ENCODE results near the gene PKIG. TPM values are rescaled to one million over a fixed set of nuclear protein-coding genes. Genes with fewer than 3 reads are reported as not detected.

Gene PKIG
- total and polyA plus RNA-seq, 9 donors = 37.0 to 114 (median 49.9) TPM

DNA sequence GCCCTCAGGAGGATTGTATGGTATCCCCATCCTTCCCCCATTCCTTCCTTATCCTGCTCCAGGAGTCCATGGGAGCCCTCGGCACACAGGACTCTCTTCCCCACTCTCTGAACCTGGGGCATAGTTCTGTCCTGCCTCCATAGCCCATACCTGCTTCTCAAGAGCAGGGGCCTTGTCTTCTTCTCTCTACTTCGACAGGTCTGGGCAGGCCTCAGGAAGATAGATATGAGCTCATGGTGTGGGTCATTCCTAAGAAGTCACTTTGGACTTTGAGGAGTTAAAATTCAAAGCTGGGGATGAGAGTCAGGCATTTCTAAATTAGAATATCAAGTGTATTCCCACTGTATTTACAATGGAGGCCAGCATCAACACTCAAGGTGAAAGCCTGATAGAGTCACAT lies 77.6 kb downstream of the PKIG start:
- Histone ChIP-seq H3K9me3 (no peaks in the 10 kb centered on the region), H3K4me3 (no peak overlapping the region), H3K36me3 (no peaks in the 10 kb centered on the region), H3K27me3 (no peaks in the 10 kb centered on the region), H3K4me1 (ENCODE audit: insufficient read depth) (no peaks in the 10 kb centered on the region), H3K27ac (no peak overlapping the region)
- TF ChIP-seq, protein P1, sequence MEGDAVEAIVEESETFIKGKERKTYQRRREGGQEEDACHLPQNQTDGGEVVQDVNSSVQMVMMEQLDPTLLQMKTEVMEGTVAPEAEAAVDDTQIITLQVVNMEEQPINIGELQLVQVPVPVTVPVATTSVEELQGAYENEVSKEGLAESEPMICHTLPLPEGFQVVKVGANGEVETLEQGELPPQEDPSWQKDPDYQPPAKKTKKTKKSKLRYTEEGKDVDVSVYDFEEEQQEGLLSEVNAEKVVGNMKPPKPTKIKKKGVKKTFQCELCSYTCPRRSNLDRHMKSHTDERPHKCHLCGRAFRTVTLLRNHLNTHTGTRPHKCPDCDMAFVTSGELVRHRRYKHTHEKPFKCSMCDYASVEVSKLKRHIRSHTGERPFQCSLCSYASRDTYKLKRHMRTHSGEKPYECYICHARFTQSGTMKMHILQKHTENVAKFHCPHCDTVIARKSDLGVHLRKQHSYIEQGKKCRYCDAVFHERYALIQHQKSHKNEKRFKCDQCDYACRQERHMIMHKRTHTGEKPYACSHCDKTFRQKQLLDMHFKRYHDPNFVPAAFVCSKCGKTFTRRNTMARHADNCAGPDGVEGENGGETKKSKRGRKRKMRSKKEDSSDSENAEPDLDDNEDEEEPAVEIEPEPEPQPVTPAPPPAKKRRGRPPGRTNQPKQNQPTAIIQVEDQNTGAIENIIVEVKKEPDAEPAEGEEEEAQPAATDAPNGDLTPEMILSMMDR (IDR thresholded peaks at IDR 0.05) = no peak
- TF ChIP-seq POLR2A (IDR thresholded peaks at IDR 0.05) = no peak
- TF ChIP-seq EP300 (IDR thresholded peaks at IDR 0.05) = no peak
- intact Hi-C loops (cut with DNase I) = no loop called here
- DNase-seq = no peak
- WGBS, 3 donors = 85 to 100% (median 88%) methylated on average over 2 of the region's 2 CpGs

DNA sequence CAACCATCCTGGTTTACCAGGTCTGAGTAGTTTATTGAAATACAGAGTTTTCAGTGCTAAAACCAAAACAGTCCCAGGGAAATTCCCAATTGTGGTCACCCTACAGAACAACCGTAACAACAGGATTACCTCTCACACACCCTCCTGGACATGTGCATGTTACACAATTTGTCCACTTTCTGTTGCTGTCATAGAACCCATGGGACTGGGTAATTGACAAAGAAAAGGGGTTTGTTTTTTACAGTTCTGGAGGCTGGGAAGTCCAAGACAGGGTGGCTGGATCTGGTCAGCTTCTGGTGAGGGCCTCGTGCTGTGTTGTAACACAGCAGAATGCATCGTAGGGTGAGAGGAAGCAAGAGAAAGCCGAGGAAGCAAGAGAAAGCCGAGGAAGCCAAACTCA lies 78.2 kb downstream of the PKIG start:
- intact Hi-C loops (cut with DNase I) = no loop called here

DNA sequence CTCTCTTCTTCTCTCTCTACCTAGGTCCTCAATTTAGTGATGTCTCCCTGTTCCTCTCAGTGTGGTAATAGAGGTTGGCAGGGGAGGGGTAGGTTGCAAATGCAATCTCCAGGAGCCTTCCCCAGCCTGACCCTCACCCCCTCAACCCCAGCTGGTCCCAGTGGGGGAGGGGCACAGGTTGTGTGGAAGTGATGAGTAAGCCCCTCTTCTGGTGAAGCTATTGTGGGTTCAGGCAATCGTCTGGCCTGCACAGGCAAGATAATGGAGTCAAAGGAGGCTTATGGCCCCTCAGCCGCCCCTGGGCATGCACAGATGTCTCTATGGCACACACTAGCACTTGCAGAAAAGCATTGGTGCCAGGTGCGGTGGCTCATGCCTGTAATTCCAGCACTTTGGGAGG lies 79.9 kb downstream of the PKIG start:
- Histone ChIP-seq H3K9me3 (no peaks in the 10 kb centered on the region), H3K27me3 (no peaks in the 10 kb centered on the region), H3K27ac (no peak overlapping the region), H3K36me3 (no peaks in the 10 kb centered on the region), H3K4me1 (ENCODE audit: insufficient read depth) (no peaks in the 10 kb centered on the region), H3K4me3 (no peak overlapping the region)
- TF ChIP-seq, protein P1 (IDR thresholded peaks at IDR 0.05) = no peak
- TF ChIP-seq EP300 (IDR thresholded peaks at IDR 0.05) (no peak), POLR2A (IDR thresholded peaks at IDR 0.05) (no peak)
- intact Hi-C loops (cut with DNase I) = no loop called here
- DNase-seq = no peak
- WGBS, 3 donors = 48 to 74% (median 53%) methylated on average over 3 of the region's 3 CpGs

More for the DNA sequence above, 78.2 kb downstream of the PKIG start:
- H3K27ac ChIP-seq = no peak overlapping the region
- no peak for DNase-seq
- no peaks in the 10 kb centered on the region for H3K36me3 ChIP-seq
- no peak for TF ChIP-seq EP300 (IDR thresholded peaks at IDR 0.05)
- TF ChIP-seq POLR2A (IDR thresholded peaks at IDR 0.05) = no peak
- TF ChIP-seq, protein P1 (IDR thresholded peaks at IDR 0.05) = no peak
- H3K4me1 ChIP-seq (ENCODE audit: insufficient read depth) = no peaks in the 10 kb centered on the region
- 72 to 76% (median 76%) methylated on average over 5 of the region's 5 CpGs for WGBS, 3 donors
- no peaks in the 10 kb centered on the region for H3K9me3 ChIP-seq
- no peak overlapping the region for H3K4me3 ChIP-seq
- no peaks in the 10 kb centered on the region for H3K27me3 ChIP-seq

DNA sequence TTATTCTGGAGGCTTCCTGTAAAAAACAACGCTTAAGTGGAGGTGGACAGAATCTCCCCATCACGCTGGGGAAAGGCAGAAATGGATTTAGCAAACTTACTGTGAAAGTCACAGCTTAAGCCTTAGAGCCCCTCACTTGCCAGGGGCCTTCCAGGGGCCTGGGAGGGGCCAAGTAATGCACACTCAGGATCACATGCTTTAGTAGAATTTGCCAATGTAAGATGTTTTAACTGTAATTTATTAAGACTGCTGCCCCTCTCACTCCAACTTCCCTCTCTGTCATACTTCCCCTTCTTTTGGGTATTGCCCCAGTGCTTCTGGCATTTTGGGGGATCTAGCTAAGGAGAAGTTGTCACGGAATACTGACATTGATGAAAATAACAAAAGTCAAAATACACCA lies 81.8 kb downstream of the PKIG start:
- H3K4me1 ChIP-seq (ENCODE audit: insufficient read depth) = no peaks in the 10 kb centered on the region
- WGBS, 3 donors = 64 to 71% (median 68%) methylated on average over 3 of the region's 3 CpGs
- intact Hi-C loops (cut with DNase I) = no loop called here
- H3K9me3 ChIP-seq = no peaks in the 10 kb centered on the region
- H3K36me3 ChIP-seq = no peaks in the 10 kb centered on the region
- no peak for DNase-seq
- H3K27me3 ChIP-seq = no peaks in the 10 kb centered on the region
- TF ChIP-seq, protein P1 (IDR thresholded peaks at IDR 0.05) = no peak
- no peak for TF ChIP-seq EP300 (IDR thresholded peaks at IDR 0.05)
- TF ChIP-seq POLR2A (IDR thresholded peaks at IDR 0.05) = no peak
- H3K27ac ChIP-seq = no peak overlapping the region
- H3K4me3 ChIP-seq = no peak overlapping the region

Measured in ovary (tissue), 9 donors.